COLO668 (cell line): ENCODE results near the gene ATP9A.
"Not testable (repeated sequence)": the region's sequence is repeated elsewhere in the genome, so short reads cannot be mapped to it uniquely, and the experiment has no call there.

Experiments used
- DNase-seq: peaks from one replicate; lab custom pipeline; 2025; ENCODE audit not compliant: unreplicated experiment; lab: John Stamatoyannopoulos, UW

The ATP9A gene

DNA sequence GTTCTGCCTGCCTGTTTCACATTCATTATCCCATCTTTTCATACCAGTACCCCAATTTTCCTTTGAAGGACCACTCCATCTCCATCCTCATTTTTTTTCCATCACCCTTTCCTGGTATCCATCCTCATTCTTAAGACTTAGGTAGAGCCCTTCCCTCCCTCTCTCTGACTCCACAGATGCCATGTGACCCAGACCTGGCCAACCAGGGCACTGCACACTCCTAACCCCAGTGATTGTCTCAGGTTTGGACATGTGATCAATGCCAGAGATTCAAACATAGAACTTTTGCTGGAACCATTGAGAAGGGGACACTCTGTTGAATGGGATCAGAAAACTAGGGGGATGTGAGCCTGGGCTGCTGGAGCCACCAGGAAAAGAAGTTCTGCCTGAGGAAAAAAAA, 186.6 kb downstream of the ATP9A start:
- DNase-seq, result no peak

DNA sequence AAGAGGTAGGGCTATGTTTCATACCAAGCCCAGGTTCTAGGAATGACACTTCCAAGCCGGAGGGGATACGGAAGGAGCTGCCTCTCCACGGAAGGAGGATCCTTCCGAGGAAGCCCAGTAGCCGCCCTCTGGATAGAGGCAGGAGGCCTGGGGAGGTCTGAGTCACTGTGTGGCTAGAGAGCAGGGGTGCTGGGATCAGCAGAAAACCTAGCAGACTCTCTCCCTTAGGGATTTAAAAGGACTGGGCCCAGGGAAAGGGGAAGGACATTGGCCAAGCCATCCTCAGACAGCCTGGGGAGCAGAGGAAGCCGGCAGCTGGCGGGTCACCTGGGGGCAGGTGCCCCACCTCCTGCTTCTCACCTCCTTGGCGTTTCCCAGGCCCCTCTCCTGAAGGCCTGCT, 189.1 kb downstream of the ATP9A start:
- no peak for DNase-seq

DNA sequence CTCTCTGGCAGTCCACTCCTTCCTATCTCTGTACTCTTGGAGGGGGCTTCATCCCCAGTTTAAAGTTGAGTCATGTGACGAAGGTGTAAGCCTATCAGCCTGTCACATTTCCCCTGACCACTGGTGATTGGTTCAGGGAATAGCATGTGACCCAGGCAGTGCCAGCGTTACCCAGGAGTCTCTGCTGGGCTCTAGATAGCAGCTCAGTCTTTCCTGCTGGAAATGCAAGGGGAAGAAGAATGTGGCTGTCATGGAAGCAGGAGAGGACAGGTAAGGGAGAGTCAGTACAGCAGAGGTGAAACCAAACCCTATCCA, 190.1 kb downstream of the ATP9A start:
- DNase-seq, result no peak

DNA sequence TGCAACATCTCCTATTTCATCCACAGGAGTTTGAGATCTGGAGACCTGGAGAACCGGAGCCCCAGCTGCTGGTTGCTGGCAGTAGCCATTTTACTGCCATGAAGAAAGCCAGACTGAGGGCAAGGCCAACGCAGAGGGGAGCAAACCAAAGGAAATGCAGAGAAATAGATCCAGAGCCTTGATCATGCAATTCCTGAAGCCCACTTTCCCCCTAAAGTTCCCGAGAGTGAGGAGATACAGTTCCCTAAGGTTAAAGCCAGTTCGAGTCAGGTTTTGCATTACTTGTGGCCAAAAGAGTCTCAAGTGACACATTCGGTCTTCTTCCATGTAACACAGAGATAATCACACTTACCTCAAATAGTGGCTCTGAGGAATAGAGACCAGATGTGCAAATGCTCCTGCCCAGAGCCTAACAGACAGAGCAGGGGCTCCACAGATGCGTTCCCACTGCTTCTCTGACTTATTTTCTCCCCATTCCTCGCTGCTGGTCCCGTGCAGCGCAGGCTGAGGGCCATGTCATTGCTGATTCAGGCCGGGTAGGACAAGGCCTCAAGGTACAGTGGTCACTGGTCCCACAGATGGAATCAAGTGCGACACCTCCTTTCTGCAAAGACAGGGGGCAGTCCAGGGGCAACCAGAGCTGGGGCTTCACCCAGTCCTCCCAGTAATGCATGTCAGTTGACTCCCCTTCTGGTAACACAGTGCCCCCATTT, 190.6 kb downstream of the ATP9A start:
- no peak for DNase-seq

DNA sequence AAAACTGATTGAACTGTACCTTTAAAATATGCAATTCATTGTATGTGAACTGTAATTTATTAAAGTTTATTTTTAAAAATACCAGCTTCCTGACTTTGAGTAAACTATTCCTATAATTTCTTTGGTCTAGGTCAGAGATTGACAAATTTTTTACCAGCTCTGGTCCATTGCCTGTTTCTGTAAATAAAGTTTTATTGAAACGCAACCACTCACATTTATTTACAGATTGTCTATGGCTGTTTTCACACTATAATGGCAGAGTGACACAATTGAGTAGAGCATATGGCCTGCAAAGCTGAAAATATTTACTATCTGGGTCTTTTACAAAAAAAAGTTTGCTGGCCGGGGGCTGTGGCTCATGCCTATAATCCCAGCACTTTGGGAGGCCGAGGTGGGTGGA, 192.7 kb downstream of the ATP9A start:
- no peak for DNase-seq

DNA sequence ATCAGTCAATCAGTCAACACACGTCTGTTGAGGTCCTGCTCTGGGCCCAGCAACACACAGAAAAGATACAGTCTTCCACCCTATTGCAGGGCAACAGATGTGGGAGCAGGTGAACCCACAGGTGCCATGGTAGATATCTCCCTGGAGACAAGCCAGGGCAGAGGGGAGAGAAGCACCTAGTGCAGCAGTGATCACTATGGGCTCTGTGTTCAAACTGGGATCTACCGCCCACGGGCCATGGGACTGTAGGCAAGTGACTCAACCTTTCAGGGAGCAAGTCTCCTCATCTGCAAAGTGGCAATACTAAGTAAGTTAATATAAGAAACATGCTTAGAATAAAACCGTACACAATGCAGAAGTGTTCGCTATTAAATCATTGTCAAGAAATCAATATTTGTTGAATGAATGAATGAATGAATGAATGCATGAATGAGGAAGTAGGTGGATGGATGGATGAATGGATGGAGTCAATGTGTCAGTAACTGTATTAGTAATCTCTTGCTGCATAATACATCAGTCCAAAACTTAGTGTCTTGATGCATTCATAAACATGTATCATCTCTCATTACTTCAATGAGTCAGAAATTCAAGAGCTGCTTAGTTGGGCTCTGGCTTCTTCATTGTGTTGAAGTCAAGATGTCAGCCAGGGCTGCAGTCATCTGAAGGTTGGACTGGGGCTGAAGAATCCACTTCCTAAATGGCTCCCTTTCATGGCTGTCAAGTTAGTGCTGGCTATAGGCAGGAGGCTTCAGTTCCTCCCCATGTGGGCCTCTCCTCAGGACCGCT, 193.7 kb downstream of the ATP9A start:
- no peak for DNase-seq

DNA sequence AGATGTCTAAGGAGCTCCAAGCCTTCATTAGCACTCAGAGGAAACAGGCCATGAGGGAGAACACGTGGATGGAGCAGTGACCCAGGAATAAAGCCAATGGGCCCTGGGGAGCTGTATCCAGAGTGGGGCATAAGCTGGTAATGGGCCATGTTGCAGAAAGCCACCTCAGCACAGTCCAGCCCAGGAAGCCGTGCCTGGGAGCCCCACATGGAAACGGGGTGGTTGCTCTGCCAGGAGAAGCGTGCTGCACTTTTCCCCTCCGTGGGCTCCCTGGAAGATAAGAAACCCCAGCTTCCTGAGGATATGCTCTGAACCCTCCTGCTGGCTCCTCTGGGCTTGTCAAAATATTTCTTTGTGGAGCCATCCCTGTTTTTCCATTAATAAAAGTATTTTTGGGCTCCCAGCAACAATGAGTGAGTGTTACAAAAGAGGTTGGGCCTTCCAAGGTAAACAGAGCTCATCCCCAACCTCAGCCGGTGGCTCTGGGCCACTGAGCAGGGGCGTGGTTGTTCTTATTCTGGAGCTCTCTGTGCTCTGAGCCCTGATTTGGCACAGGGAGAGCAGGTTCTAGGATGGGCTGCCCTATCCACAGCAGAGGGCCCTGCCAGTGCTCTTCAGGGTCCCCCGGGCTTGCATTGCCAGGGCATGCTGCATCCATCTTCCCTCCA, 194.5 kb downstream of the ATP9A start:
- DNase-seq, result no peak

DNA sequence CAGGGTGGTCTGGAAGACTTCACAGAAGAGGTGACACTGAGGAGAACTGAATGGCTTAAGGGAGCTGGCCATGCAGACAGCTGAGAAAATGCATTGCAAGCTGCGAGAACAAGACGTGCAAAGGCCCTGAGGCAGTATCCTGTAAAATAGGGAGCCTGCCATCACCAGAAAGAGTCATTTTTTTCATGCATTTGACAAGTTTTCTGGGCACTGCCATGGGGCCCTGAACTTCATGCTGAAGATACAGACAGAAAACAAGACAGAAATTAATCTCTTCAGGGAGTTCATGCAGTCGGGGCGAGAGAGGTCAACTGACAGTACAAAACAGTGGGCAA, 196.8 kb downstream of the ATP9A start:
- no peak for DNase-seq

DNA sequence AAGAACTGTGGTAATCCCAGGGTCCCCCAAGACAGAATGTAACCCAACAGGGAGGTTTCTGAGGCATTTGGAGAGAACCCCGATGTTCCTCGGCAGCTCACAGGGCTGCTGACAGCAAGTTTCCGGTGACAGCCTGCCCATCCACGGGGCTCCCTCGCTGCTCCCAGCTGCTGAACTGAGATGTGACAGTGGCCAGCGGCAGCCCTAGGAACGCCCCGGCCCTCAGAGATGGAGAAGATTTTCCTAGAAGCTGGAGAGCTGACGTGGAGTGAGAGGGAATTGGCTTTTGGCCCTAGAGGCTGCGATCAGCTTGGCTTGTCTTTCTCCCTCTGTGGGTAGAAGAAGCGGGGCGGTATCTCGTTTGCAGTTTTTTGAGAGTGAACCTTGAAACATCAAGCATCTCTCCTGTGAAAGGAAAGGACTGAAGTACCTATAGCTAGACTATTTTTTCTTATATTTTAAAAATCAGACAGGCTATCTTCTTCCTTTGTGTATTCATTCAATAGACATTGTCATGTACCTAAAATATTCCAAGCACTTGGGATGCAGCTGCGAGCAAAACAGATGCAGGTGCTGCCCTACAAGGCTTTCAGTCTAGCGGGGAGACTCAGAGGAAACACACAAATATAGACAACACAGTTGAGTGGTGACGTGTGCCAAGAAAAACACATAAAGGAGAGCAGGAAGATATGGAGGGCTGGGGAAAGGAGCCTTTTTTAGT, 197.3 kb downstream of the ATP9A start:
- no peak for DNase-seq

DNA sequence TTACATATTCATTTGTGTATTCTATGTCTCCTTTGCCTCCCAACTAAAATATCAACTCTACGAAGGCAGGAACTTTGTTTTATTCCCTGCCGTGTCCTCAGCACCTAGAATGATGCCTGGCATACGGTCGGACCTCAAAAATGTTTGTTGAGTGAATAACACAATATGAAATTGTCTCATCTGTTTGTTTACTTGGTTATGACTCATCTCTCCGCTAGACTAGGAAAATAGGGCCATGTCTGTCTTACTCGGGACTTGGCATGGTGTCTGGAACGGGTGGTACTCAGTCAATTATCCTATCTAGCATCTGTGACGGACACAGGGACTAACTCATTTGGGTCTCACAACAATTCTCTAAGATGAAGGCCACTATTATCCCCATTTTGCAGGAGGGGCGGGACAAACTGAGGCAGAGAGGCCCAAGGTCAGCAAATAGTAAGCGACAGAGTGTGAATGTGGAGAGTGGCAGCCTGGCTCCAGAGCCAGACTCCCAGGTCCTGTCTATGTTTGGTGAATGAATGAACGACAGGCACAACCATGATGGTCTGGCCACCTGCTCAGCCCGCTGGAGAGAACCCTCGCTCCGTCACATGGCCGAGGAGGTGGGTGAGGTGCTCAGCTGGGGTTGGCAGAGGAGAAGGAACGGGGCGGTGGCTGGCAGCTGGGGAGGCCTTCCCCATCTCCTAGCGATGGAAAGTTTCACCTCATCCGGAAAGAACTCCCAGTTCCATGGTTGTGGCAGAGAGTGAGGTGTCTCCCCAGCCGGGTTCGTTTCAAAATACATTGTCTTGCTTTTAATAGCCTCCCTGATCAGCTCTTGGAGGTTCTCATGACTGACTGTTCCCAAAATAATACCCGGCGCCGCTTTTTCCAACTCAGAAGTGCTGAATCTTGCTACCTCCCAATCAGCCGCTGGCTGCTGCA, 198.1 kb downstream of the ATP9A start:
- DNase-seq, result no peak

DNA sequence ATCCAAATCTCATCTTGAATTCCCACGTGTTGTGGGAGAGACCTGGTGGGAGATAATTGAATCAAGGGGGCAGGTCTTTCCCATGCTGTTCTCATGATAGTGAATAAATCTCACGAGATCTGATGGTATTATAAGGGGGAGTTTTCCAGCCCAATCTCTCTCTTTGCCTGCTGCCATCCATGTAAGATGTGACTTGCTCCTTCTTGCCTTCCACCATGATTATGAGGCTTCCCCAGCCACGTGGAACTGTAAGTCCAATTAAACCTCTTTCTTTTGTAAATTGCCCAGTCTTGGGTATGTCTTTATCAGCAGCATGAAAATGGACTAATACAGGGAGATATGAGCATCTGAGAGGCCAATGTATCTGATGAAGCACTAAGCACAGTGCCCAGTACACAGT, 199.7 kb downstream of the ATP9A start:
- DNase-seq, result not testable (repeated sequence)

DNA sequence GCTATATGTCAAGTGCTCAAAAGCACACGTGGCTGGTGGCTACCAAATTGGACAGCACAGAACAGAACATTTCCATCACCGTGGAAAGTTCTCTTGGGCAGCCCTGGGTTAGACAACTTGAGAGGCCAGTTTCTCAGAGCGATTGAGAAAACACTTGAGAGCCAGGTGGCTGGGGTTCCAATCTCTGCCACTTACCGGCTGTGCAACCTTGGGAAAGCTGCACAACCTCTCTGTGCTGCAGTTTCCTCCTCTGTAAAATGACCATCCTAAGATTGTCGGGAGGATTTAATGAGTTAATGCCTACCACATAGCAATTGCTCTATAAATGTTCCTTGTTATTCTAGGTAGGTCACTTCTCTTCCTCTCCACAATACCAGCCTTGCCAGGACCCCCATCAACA, 200.6 kb downstream of the ATP9A start:
- no peak for DNase-seq

DNA sequence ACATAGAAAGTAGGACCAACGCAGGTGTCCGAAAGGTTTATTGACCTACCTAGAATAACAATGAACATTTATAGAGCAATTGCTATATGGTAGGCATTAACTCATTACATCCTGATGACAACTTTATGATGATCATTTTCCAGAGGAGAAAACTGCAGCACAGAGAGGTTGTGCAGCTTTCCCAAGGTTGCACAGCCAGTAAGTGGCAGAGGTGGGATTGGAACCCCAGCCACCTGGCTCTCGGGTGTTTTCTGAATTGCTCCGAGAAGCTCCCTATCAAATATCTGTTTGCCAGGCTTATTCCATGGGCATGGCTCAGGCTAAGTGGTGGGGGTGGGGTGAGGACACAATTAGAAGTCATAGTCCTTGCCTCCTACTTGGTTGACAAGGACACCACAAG, 201.6 kb downstream of the ATP9A start:
- no peak for DNase-seq

DNA sequence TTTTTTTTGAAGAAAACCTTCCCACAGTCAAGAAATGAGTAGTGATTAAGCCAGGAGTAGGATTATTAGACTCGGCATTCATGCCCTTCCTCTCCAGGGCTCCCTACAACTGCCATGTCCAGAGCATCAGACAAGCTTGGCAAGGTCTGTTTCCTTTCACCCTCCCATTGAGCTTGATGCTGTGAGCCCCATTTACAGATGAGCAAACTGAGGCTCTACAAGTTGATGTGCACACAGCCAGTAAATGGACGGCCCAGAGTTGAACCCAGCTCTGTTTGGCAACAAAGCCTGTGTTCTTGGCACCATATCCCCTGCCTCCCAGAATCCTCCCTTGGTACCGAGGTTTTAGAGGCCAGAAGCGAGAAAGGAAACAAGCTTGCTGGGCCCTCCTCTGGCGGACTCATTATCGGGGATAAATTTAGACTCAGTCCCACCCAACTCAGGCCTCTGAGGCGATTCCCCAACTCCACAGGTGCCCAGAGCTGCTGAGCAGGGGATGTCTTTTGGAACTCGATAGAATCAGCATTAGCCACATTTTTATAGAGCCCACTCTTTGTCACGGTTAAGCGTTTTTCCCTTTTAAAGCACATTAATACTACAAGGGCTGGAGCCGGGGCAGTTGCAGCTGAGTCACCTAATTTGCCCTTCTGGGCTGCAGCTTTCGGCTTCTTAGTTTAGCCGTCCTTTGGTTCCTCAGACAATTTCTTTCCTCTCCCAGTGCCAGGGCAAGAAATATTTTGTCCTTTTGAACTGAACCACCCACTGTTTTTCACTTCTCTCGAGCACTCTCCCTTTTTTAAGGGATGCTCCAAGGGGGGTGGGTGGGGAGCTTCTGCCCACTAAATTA, 202.7 kb downstream of the ATP9A start:
- no peak for DNase-seq

DNA sequence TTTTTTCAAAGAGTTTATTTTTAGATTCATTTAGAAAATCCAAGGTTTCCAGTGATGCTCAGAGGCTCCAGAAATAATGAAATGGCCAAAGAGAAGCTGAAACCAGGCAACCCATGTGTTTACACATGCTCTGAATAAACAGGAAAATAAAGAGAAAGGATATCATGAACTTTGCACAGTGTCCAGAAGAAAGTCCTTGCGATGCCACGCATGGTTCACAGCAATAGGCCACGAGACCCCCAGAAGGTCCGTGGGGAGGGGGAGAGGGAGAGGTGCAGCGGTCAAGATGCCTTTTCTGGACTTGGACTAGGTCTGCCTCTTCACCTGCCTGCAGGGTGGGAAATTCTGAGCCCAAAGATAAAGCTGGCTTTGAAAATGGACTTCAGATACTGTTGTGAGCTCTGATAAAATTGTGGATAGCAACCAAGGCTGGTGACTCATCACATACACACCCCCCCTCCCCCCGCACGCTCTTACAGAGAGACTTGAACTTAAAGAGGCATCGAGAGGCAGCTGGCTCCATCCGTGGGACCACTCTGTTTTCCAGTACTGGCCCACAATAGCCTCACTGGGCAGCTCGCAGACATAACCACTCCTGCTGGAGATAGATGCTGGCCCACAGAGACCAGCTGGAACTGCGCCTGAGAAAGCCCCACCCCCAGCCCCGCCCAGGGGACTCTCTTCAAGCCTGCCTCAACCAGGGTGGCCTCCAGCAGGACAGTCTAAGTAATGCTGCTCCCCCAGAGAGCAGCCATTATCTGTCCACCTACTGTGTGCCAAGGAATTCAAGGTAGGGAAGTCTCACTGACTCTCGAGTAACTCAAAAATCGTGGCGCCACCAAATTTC, 204.5 kb downstream of the ATP9A start:
- peak; percentile 52 for DNase-seq

DNA sequence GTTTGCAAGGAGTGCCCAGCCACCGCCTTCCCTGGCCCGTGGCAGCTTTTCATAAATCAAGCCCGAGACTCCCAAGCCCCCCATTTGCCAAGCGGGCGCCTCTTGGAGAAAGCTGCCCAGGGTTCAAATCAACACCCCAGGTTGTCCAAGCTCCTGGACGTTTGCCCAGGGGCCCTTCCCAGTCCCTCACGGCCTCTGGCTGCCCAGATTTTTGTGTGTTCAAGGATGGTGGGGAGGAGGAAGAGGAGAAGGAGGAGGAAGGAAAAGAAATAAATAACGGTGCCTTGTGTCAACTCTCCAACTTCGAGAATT, 205.1 kb downstream of the ATP9A start:
- peak; percentile 14 for DNase-seq

DNA sequence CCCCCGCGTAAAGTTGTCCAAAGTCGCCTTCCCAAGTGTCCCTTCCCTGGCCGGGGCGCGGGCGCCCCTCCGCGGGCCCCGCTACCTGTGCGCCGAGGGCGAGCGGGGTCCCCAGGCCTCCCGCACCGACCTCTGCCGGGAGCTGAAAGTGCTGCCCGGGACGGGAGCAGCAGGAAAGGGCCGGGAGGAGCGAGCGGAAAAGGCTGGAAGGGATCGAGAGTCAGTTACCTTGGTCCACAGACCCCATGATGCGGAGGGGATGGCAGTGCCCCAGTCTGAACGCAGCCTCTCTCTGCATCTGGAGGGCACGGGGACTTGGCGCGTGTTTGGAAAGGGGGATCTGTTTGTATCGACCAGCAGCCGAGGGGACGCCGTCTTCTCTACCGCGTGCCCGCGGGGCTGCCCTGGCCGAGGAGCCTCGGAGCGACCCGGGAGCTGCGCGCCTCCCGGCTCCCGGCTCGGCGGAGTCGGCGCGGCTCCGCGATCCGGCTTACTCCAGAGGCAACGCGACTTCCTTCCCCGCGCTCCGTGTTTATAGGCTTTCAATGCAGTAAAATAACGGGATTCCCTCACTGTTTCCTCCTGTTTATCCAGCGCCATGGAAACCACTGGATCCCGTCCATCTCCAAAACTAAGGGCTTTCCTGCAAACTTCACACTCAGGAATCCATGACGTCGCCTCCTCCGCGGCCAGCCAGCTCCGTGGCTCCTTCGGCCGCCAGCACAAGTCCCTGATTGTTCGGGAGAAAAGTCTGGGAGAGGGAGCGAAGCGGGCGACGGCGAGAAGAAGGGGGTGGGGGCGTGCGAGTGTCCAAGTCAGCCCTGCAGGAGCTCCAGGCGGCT, 205.6 kb downstream of the ATP9A start:
- peak; percentile 56 for DNase-seq

DNA sequence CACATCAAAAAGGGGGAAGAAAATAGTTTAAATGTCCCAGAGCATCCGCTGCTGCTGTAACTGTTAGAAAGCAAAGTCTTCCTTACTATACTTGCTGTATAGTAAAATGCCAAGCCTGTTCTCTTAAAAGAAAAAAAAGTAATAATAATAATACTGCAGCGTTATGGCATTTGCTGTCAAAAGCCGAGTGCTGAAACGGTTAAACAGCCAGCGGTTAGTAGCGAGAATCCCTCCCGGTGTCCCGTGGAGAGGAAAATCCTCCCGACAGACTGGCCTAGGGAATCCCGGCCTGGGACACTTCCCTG, 206.2 kb downstream of the ATP9A start:
- DNase-seq, result no peak
